Breast epithelium (tissue), 3 donors: ENCODE results near the gene DAZAP2. TPM values are rescaled to one million over a fixed set of nuclear protein-coding genes. Genes with fewer than 3 reads are reported as not detected.

Source experiments
- total RNA-seq, 3 donors: library from RNA; depleted of rRNA; stranded (reverse); fragments of >200 nt; gene quantifications; one replicate each; pipeline ENCODE4 v1.1.0, GENCODE V29; 2016

DAZAP2 gene
- total RNA-seq, 3 donors from 2014 or later, result 318 to 408 (median 330) TPM

Other genes starting within 250 kb of the DAZAP2 start
- 100 to 1,000 TPM in 1 of 3 donors, 10 to 100 TPM in 2; 52.2 to 103 (median 91.0) TPM for gene SLC11A2, start 212.4 kb upstream of the DAZAP2 start, total RNA-seq
- 10 to 100 TPM; 63.6 to 92.0 (median 82.1) TPM for gene LETMD1, start 190.5 kb upstream of the DAZAP2 start, total RNA-seq
- 10 to 100 TPM; 20.2 to 37.3 (median 35.7) TPM for gene CSRNP2, start 155.2 kb upstream of the DAZAP2 start, total RNA-seq
- gene TFCP2, start 65.7 kb upstream of the DAZAP2 start, total RNA-seq, result 10 to 100 TPM; 14.6 to 22.1 (median 16.4) TPM
- gene POU6F1, start 20.8 kb upstream of the DAZAP2 start, total RNA-seq, result 10 to 100 TPM; 10.5 to 23.3 (median 15.2) TPM
- gene SMAGP, start 31.6 kb downstream of the DAZAP2 start, total RNA-seq, result 10 to 100 TPM in 2 of 3 donors, 1 to 10 TPM in 1; 5.8 to 16.1 (median 15.5) TPM
- gene BIN2, start 85.3 kb downstream of the DAZAP2 start, total RNA-seq, result 1 to 10 TPM; 2.3 to 7.6 (median 6.2) TPM
- not detected for gene CELA1, start 107.9 kb downstream of the DAZAP2 start, total RNA-seq
- 10 to 100 TPM in 2 of 3 donors, 1 to 10 TPM in 1; 5.8 to 55.8 (median 48.2) TPM for gene GALNT6, start 152.6 kb downstream of the DAZAP2 start, total RNA-seq
- gene SLC4A8, start 186.0 kb downstream of the DAZAP2 start, total RNA-seq, result 1 to 10 TPM in 2 of 3 donors, under 1 TPM in 1; 0.64 to 8.3 (median 6.2) TPM